Progenitor cell of endocrine pancreas (in vitro differentiated cells): ENCODE data around the gene KRT14. TPM values are rescaled to one million over a fixed set of nuclear protein-coding genes. Genes with fewer than 3 reads are reported as not detected.
"Not testable (repeated sequence)": the region's sequence is repeated elsewhere in the genome, so short reads cannot be mapped to it uniquely, and the experiment has no call there.

ENCODE experiments used
- DNase-seq: peaks from one replicate; pipeline ENCODE4 v3.0.0; 2021; ENCODE audit warnings: low spot score; ENCODE audit not compliant: unreplicated experiment
- H3K27ac Mint-ChIP-seq: 2 replicates; pipeline ENCODE4 v1.8.0; 2021; ENCODE audit warnings: mild to moderate bottlenecking, moderate library complexity, mixed read lengths
- H3K27me3 Mint-ChIP-seq: 2 replicates; pipeline ENCODE4 v1.8.0; 2021; ENCODE audit warnings: mixed read lengths
- H3K36me3 Mint-ChIP-seq: 2 replicates; pipeline ENCODE4 v1.8.0; 2022; ENCODE audit warnings: mixed read lengths; ENCODE audit not compliant: insufficient read depth
- H3K4me1 Mint-ChIP-seq: 2 replicates; pipeline ENCODE4 v1.8.0; 2021; ENCODE audit warnings: low read depth, mixed read lengths
- H3K4me3 Mint-ChIP-seq: 2 replicates; pipeline ENCODE4 v1.8.0; 2021; ENCODE audit warnings: low read depth, mild to moderate bottlenecking, moderate library complexity, mixed read lengths
- H3K9me3 Mint-ChIP-seq: 2 replicates; pipeline ENCODE4 v1.8.0; 2021; ENCODE audit warnings: low read depth, mixed read lengths
- CTCF ChIP-seq: fragments of 200-600 bp; sonication (generic); IDR thresholded peaks from one replicate; pipeline ENCODE4 v1.5.0; 2021; ENCODE audit warnings: antibody characterized with exemption, mild to moderate bottlenecking; ENCODE audit not compliant: unreplicated experiment
- total RNA-seq: library from RNA; stranded (reverse); gene quantifications from 2 replicates; pipeline ENCODE4 v1.2.1, GENCODE V29; 2021

The KRT14 gene
- total RNA-seq, 1 donor from 2014 or later: not detected

DNA sequence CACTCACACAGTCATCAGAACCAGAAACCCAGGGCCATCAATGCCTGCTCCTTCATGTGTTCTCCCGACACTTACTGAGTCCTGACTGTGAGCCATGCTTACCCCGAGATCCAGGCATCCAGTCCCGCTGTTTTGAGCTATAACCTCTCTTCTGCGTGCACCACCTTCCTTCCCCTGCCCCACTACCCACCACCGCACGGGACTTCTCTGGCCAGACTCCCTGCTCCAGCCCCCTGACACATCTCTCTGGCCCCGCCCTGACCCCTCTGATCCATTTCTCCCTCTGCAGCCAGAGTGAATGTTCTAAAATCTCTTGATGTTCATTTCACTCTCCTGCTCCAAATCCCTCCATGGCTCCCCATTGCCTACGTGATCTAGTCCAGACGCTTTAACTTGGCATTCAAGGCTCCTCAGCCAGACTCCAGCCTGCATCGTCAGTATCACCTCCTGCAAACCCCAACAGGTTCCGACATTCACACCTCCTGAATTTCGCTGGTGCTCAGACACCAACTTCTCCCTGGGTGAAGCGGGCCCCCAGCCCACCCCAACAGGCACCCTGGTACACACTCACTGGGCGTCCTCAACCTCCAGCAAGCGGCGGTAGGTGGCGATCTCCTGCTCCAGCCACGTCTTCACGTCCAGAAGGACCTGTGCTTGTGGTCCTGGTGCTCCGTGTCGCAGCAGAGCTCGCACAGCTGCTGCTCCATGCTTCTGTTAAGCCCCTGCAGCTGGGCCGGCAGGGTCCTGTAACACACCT lies 40.8 kb upstream of the KRT14 start:
- Mint-ChIP-seq H3K27me3 (peaks cover 10% of the 10 kb centered on the region), H3K27ac (no peak overlapping the region), H3K4me1 (no peaks in the 10 kb centered on the region), H3K4me3 (no peak overlapping the region), H3K9me3 (no peaks in the 10 kb centered on the region), H3K36me3 (no peaks in the 10 kb centered on the region)
- DNase-seq: no peak
- no peak for TF ChIP-seq CTCF

GRCh38 chr17:41626914-41627295 lies 40.2 kb upstream of the KRT14 start:
- H3K36me3 Mint-ChIP-seq, H3K4me3 Mint-ChIP-seq, H3K9me3 Mint-ChIP-seq, DNase-seq, H3K4me1 Mint-ChIP-seq, H3K27ac Mint-ChIP-seq: not testable (repeated sequence)
- H3K27me3 Mint-ChIP-seq: peaks cover 10% of the 10 kb centered on the region

GRCh38 chr17:41626028-41626913 lies 39.6 kb upstream of the KRT14 start:
- H3K9me3 Mint-ChIP-seq, H3K4me1 Mint-ChIP-seq, H3K36me3 Mint-ChIP-seq, DNase-seq, H3K4me3 Mint-ChIP-seq: not testable (repeated sequence)
- Mint-ChIP-seq H3K27me3 (peaks cover 10% of the 10 kb centered on the region), H3K27ac (peak overlapping the region; percentile 45)

GRCh38 chr17:41625602-41626001 lies 38.9 kb upstream of the KRT14 start:
- Mint-ChIP-seq H3K27me3 (peaks cover 10% of the 10 kb centered on the region), H3K4me3 (no peak overlapping the region), H3K36me3 (no peaks in the 10 kb centered on the region), H3K4me1 (no peaks in the 10 kb centered on the region), H3K9me3 (no peaks in the 10 kb centered on the region), H3K27ac (peak overlapping the region; percentile 45)
- no peak for TF ChIP-seq CTCF
- no peak for DNase-seq

DNA sequence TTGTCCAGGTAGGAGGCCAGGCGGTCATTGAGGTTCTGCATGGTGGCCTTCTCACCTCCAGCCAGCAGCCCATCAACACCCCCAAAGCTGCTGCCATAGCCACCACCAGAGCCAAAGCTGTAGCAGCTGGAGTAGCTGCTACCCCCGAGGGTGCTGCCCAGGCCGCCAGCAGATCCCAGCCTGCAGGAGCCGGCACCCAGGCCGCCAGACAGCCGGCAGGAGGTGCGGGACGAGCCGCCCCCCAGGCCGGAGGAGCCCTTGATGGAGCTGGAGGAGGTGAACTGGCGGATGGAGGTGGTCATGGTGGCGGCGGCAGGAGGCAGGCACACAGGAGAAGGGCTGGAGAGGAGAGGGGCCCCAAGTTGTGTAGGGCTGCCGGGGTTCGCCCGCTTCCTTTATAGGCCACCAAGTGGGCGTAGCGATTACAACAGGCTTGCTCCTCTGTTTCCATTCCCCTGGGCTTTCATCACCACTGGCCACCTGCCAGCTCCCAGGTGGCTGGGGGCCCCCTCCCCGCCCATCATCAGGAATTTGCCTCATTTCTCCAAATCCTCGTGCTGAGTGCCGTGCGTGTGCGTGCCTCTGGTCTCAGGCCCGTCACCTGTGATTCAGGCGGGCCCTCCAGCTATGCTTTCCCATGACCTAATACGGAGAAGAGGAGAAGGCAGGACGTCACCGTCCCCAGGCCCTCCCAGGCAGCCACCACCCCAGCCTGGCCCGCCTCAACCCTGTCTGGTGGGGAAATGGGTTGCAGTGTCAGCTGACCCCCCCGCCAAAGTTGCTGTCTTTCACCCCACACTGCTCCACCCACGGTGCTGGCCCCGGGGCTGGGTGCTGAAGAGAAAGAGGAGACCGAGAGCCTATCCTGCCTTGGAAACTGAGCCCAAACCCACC lies 37.8 kb upstream of the KRT14 start, which contains the start of gene KRT17:
Gene KRT17, minus strand, starts transcription at position 368 of the 894 bp plus-strand sequence. Its CDS starts 66 bp downstream, at position 302.
- Mint-ChIP-seq H3K36me3 (no peaks in the 10 kb centered on the region), H3K9me3 (no peaks in the 10 kb centered on the region), H3K27ac (no peak within 1 kb of the TSS), H3K27me3 (peaks cover 17% of the 10 kb centered on the region), H3K4me3 (no peak within 1 kb of the TSS), H3K4me1 (no peaks in the 10 kb centered on the region)
- no peak for DNase-seq
- TF ChIP-seq CTCF: no peak

GRCh38 chr17:41623184-41623861 lies 36.6 kb upstream of the KRT14 start:
- H3K27ac Mint-ChIP-seq, DNase-seq: not testable (repeated sequence)

DNA sequence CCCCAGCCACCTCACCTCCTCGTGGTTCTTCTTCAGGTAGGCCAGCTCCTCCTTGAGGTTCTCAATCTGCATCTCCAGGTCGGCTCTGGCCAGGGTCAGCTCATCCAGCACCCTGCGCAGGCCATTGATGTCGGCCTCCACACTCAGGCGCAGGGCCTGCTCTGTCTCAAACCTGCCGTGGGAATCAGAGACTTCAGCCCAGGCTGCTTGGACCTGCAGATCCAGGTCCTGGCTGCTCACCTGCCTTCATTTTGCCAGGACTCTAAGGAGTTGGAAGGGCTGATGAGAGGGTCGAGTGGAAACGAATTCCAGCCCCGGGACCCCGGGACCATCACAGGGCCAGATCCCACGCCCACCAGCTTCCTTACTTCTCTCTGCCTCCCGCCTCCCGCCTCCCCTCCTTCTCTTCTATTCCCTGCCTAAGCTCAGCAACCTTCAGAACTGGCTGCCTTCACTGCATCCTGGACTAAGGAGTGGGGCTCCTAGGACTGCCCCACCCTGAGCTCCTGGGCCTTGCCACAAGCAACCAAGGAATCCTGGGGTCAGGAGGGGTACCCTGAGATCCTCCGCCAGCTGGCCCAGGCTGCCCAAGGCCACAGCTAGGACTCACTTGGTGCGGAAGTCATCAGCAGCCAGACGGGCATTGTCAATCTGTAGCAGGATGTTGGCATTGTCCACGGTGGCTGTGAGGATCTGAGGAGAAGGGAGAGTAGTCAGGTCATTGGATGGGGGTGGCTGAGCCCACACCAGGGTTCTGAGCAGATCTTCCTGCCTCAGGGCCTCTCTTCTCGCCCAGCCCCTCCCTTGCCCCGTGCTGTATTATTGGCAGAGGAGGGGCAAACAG lies 35.9 kb upstream of the KRT14 start:
- not testable (repeated sequence) for H3K4me3 Mint-ChIP-seq, DNase-seq, H3K36me3 Mint-ChIP-seq, H3K4me1 Mint-ChIP-seq, H3K27ac Mint-ChIP-seq, H3K9me3 Mint-ChIP-seq
- peaks cover 14% of the 10 kb centered on the region for H3K27me3 Mint-ChIP-seq

More at GRCh38 chr17:41623184-41623861, 36.6 kb upstream of the KRT14 start:
- peaks cover 17% of the 10 kb centered on the region for H3K27me3 Mint-ChIP-seq
- H3K36me3 Mint-ChIP-seq, H3K4me3 Mint-ChIP-seq, H3K9me3 Mint-ChIP-seq, H3K4me1 Mint-ChIP-seq: not testable (repeated sequence)
